GM12878 (cell line): ENCODE data around the gene RETREG3. TPM values are rescaled to one million over a fixed set of nuclear protein-coding genes. Genes with fewer than 3 reads are reported as not detected.

Experiments
- ATAC-seq: fragments of 200-7000 bp; cut with Tn5 transposase; 3 replicates; pipeline ENCODE4 v1.9.1; 2020; ENCODE audit warnings: mild to moderate bottlenecking, moderate library complexity
- BruUV-seq: library from RNA; stranded (reverse); fragments of 400-500 nt; replicated peaks from 2 replicates; lab custom pipeline; 2021; lab: Mats Ljungman, UMichigan
- CTCF ChIA-PET: fragments of 300-600 bp; sonication (Branson Sonifier 250); formaldehyde crosslinking; extraction: SDS; loops from one replicate; lab custom pipeline; 2021; ENCODE audit warnings: inconsistent platforms; lab: Yijun Ruan, JAX
- POLR2A ChIA-PET: fragments of 350-600 bp; formaldehyde crosslinking; extraction: SDS; loops from one replicate; lab custom pipeline; 2021; ENCODE audit warnings: inconsistent platforms; lab: Charles Lee
- RAD21 ChIA-PET: fragments of 300-600 bp; sonication (Branson Sonifier 250); formaldehyde crosslinking; loops from one replicate; lab custom pipeline; 2023; ENCODE audit warnings: antibody characterized with exemption; ENCODE audit not compliant: unreplicated experiment; lab: Charles Lee
- SMC1A ChIA-PET: fragments of 300-600 bp; sonication (Branson Sonifier 250); formaldehyde crosslinking; loops from one replicate; lab custom pipeline; 2023; ENCODE audit not compliant: unreplicated experiment, uncharacterized antibody; lab: Charles Lee
- DNase-seq: peaks from one replicate; pipeline ENCODE4 v3.0.0-alpha.2; 2011; ENCODE audit warnings: low read depth, low spot score
- FAIRE-seq: peaks from 3 replicates; lab custom pipeline; 2011; peaks lifted over from hg19 to GRCh38; lab: Jason Lieb, UNC
- H2AFZ ChIP-seq: 2 replicates; pipeline ENCODE4 v1.6.0; 2011; ENCODE audit warnings: low read depth, low read length, control low read depth; ENCODE audit not compliant: control insufficient read depth
- H3K27ac ChIP-seq: 2 replicates; pipeline ENCODE4 v1.5.1; 2011; ENCODE audit warnings: control low read depth; ENCODE audit not compliant: control insufficient read depth, insufficient read depth
- H3K27me3 ChIP-seq, 2 experiments: replicated peaks in 1 of 2; 2 replicates each; pipeline versions ENCODE4 v1.6.0 to v1.6.1; 2011; ENCODE audit warnings: low read length in 1 of 2; ENCODE audit not compliant: control insufficient read depth in 2 of 2, insufficient read depth in 2 of 2
- H3K36me3 ChIP-seq, 2 experiments: 2 replicates each; pipeline ENCODE4 v1.5.1; 2011; ENCODE audit warnings: low read length in 1 of 2; ENCODE audit not compliant: control insufficient read depth in 2 of 2, insufficient read depth in 2 of 2
- H3K4me1 ChIP-seq: 2 replicates; pipeline ENCODE4 v1.6.1; 2011; ENCODE audit warnings: mild to moderate bottlenecking, low read length, moderate library complexity, mixed read lengths; ENCODE audit not compliant: control insufficient read depth, insufficient read depth
- H3K4me2 ChIP-seq: 2 replicates; pipeline ENCODE4 v1.6.0; 2011; ENCODE audit warnings: control low read depth; ENCODE audit not compliant: control insufficient read depth, insufficient read depth
- H3K4me3 ChIP-seq: fragments of 200-600 bp; sonication (generic); 2 replicates; pipeline ENCODE4 v1.5.1; 2016
- H3K79me2 ChIP-seq: 2 replicates; pipeline ENCODE4 v1.6.0; 2011; ENCODE audit warnings: low read length; ENCODE audit not compliant: control insufficient read depth, insufficient read depth
- H3K9ac ChIP-seq: 2 replicates; pipeline ENCODE4 v1.8.0; 2011; ENCODE audit warnings: low read length, control low read depth, mixed read lengths; ENCODE audit not compliant: control insufficient read depth, insufficient read depth
- H3K9me3 ChIP-seq: replicated peaks from 3 replicates; pipeline ENCODE4 v1.5.1; 2011; ENCODE audit warnings: mild to moderate bottlenecking, low read length; ENCODE audit not compliant: control insufficient read depth, insufficient read depth
- H4K20me1 ChIP-seq: 2 replicates; pipeline ENCODE4 v1.6.0; 2011; ENCODE audit not compliant: control insufficient read depth, insufficient read depth
- BHLHE40 ChIP-seq, 2 experiments: fragments of 450-650 bp in 1 of 2; IDR thresholded peaks; 2 replicates each; pipeline ENCODE4 v1.6.1; 2011 to 2017; ENCODE audit warnings: low read depth in 2 of 2, borderline replicate concordance in 1 of 2, improper control_type of control experiment in 1 of 2, low read length in 1 of 2, mild to moderate bottlenecking in 1 of 2
- CBX3 ChIP-seq: fragments of 200-600 bp; sonication (generic); IDR thresholded peaks from 2 replicates; pipeline ENCODE4 v1.6.1; 2016; ENCODE audit warnings: low read depth, borderline replicate concordance
- FOXM1 ChIP-seq: IDR thresholded peaks from 2 replicates; pipeline ENCODE4 v1.6.1; 2012; ENCODE audit warnings: low read depth, mild to moderate bottlenecking, inconsistent platforms, low read length, moderate library complexity
- MYC ChIP-seq: IDR thresholded peaks from 2 replicates; pipeline ENCODE4 v1.6.1; 2011; ENCODE audit warnings: mild to moderate bottlenecking, low read length, moderate library complexity, inconsistent platforms; ENCODE audit not compliant: insufficient read depth, insufficient replicate concordance, insufficient read length, severe bottlenecking
- NR2C1 ChIP-seq: fragments of 450-650 bp; IDR thresholded peaks from 2 replicates; pipeline ENCODE4 v1.6.1; 2017; ENCODE audit warnings: antibody characterized with exemption, mild to moderate bottlenecking, moderate library complexity
- RELA ChIP-seq: fragments of 450-650 bp; IDR thresholded peaks from 2 replicates; pipeline ENCODE4 v1.8.0; 2014; ENCODE audit warnings: borderline replicate concordance; ENCODE audit not compliant: partially characterized antibody
- TARDBP ChIP-seq: IDR thresholded peaks from 2 replicates; pipeline ENCODE4 v1.6.1; 2016; ENCODE audit warnings: borderline replicate concordance
- YY1 ChIP-seq: IDR thresholded peaks from 2 replicates; pipeline ENCODE4 v1.6.1; 2011; ENCODE audit warnings: low read depth, mild to moderate bottlenecking, low read length
- ZBTB33 ChIP-seq: fragments of 450-650 bp; IDR thresholded peaks from 2 replicates; pipeline ENCODE4 v1.6.1; 2017; ENCODE audit warnings: mild to moderate bottlenecking
- WGBS: methylation state at CpG from one replicate; pipeline ENCODE4 v1.1.6; 2016; ENCODE audit warnings: low lambda C conversion rate; ENCODE audit not compliant: insufficient replicate concordance, insufficient coverage; ENCODE audit errors: missing lambda C conversion rate; 5-methylcytosine and 5-hydroxymethylcytosine counted together
- in situ Hi-C: fragments of 300-500 bp; cut with MboI; formaldehyde crosslinking; loops from 9 replicates; pipeline ENCODE4 v1.14.3; 2018; ENCODE audit warnings: mixed read lengths
- intact Hi-C: fragments of 100-400 bp; cut with micrococcal nuclease; formaldehyde crosslinking; loops from one replicate; pipeline ENCODE4 v1.14.2; 2022; ENCODE audit not compliant: unreplicated experiment
- polyA plus RNA-seq, 11 experiments: library from polyadenylated mRNA; depleted of rRNA in 4 of 11; unstranded in 6 of 11; stranded (reverse) in 5 of 11; fragments of >200 nt; fragmentation: Nextera tagmentation in 4 of 11; fragmentation: Illumina TruSeq in 1 of 11; extraction: Ambion mirVana in 4 of 11; extraction: Trizol in 1 of 11; gene quantifications; 1 replicate in 1 of 11; 2 replicates in 10 of 11; pipeline versions ENCODE4 v1.2.1 to v1.2.3, GENCODE V29; 2011 to 2016; ENCODE audit warnings: inconsistent platforms in 2 of 11, missing spikeins in 2 of 11, low read depth in 1 of 11
- total RNA-seq, 4 experiments: library from RNA; depleted of rRNA in 3 of 4; stranded (reverse); fragments of >200 nt in 3 of 4; fragmentation: Illumina TruSeq in 1 of 4; extraction: Trizol in 1 of 4; gene quantifications; 2 replicates each; pipeline versions ENCODE4 v1.2.1 to v1.2.3, GENCODE V29; 2013 to 2021

RETREG3 gene
- total and polyA plus RNA-seq, 10 of the 15 experiments (the other 5 are each of a cell fraction or from before 2014, with no cell fraction given), result 7.0 to 50.6 (median 27.3) TPM

GRCh38 chr17:42573095-42573494 is 36.1 kb downstream of the RETREG3 start (continued):
- TF ChIP-seq YY1 (no peak), TARDBP (no peak), MYC (no peak), FOXM1 (no peak), RELA (no peak), NR2C1 (no peak), CBX3 (no peak), BHLHE40 (IDR thresholded peaks at IDR 0.05; ENCODE audit: borderline replicate concordance in 1 of 2, low read depth in 2 of 2, low read length in 1 of 2) (no peak)

GRCh38 chr17:42571435-42572225 is 37.5 kb downstream of the RETREG3 start:
- Histone ChIP-seq H4K20me1 (peaks cover 2% of the 10 kb centered on the region; the same call in 1 of the 2 replicates), H3K4me3 (no peak overlapping the region), H3K9ac (no peak overlapping the region), H3K9me3 (no peaks in the 10 kb centered on the region), H3K4me2 (no peak overlapping the region), H2AFZ (no peak overlapping the region), H3K4me1 (peaks cover 4% of the 10 kb centered on the region; the same call in 1 of the 2 replicates), H3K27ac (no peak overlapping the region), H3K79me2 (peaks cover 17% of the 10 kb centered on the region), H3K36me3 (peaks cover 17 to 40% of the 10 kb centered on the region in 2 experiments), H3K27me3 (no peaks in the 10 kb centered on the region)
- RAD21 ChIA-PET, result no interaction called here
- in situ Hi-C loops (loop anchor here (10.0 kb wide), 1 partner anchor 193 kb away; the partner anchor contains the start of gene RAMP2), intact Hi-C loops (loop anchor here (10.0 kb wide), 1 partner anchor 363 kb away; no protein-coding TSS in a partner anchor)
- FAIRE-seq (no peak), ATAC-seq (no peak), DNase-seq (no peak)
- POLR2A ChIA-PET, result interaction anchor here (0.6 kb wide), 1 partner anchor 35 kb away, joined by 4 read pairs; no protein-coding TSS in a partner anchor
- no TSS peak for BruUV-seq
- 94% methylated on average over 12 of the region's 12 CpGs for WGBS
- SMC1A ChIA-PET, result no interaction called here
- CTCF ChIA-PET, result interaction anchor here (2.8 kb wide), 1 partner anchor 7 kb away, joined by 14 read pairs; the partner anchor contains the start of gene PSMC3IP
- no peak for TF ChIP-seq ZBTB33
- TF ChIP-seq, all 136 proteins: peak for 0
